HCT116 (cell line): ENCODE data around the gene C22orf39. TPM values are rescaled to one million over a fixed set of nuclear protein-coding genes. Genes with fewer than 3 reads are reported as not detected.

Experiments used
- ATAC-seq: fragments of 200-7000 bp; cut with Tn5 transposase; 2 replicates; pipeline ENCODE4 v1.9.1; 2020; ENCODE audit warnings: mild to moderate bottlenecking, moderate library complexity
- BruUV-seq: library from RNA; stranded (reverse); fragments of 400-500 nt; replicated peaks from 2 replicates; lab custom pipeline; 2021; lab: Mats Ljungman, UMichigan
- CTCF ChIA-PET: fragments of 300-600 bp; sonication (Branson Sonifier 250); formaldehyde crosslinking; loops from one replicate; lab custom pipeline; 2021; ENCODE audit warnings: antibody characterized with exemption; lab: Charles Lee
- POLR2A ChIA-PET: fragments of 300-600, 350-600 bp; sonication (Branson Sonifier 250); formaldehyde crosslinking; loops from one replicate; lab custom pipeline; 2021; ENCODE audit warnings: antibody characterized with exemption; lab: Charles Lee
- RAD21 ChIA-PET, 2 experiments: fragments of 300-600 bp; sonication (Branson Sonifier 250); formaldehyde crosslinking; loops; one replicate each; lab custom pipeline; 2023; ENCODE audit warnings: low total read pairs in 2 of 2; ENCODE audit not compliant: uncharacterized antibody in 2 of 2, unreplicated experiment in 2 of 2, low non-redundant PET in 1 of 2; lab: Charles Lee
- DNase-seq: peaks from one replicate; pipeline ENCODE4 v3.0.0-alpha.2; 2010; ENCODE audit warnings: low read depth, low spot score
- H2AFZ ChIP-seq: fragments of 200-600 bp; shearing (Covaris generic), sonication (generic); 2 replicates; pipeline ENCODE4 v1.6.1; 2017; ENCODE audit warnings: low read depth, mixed run types, mixed read lengths, antibody characterized with exemption, low read length; ENCODE audit not compliant: poor library complexity, severe bottlenecking
- H3K27ac ChIP-seq: 2 replicates; pipeline ENCODE4 v1.5.1; 2012; ENCODE audit warnings: low read depth, low read length
- H3K27me3 ChIP-seq: fragments of 200-600 bp; sonication (generic); 2 replicates; pipeline ENCODE4 v1.6.1; 2016; ENCODE audit warnings: mixed run types, low read length, mixed read lengths; ENCODE audit not compliant: insufficient read depth
- H3K36me3 ChIP-seq, 2 experiments: fragments of 200-500 bp in 1 of 2; fragments of 200-600 bp in 1 of 2; sonication (Bioruptor generic) in 1 of 2; sonication (generic) in 1 of 2; 2 replicates each; pipeline versions ENCODE4 v1.5.1 to v1.6.1; 2014 to 2016; ENCODE audit warnings: low read length in 2 of 2, inconsistent platforms in 1 of 2, mixed read lengths in 1 of 2, mixed run types in 1 of 2; ENCODE audit not compliant: insufficient read depth in 2 of 2, control insufficient read depth in 1 of 2
- H3K4me1 ChIP-seq, 2 experiments: fragments of 200-600 bp in 1 of 2; sonication (generic) in 1 of 2; 2 replicates each; pipeline versions ENCODE4 v1.5.1 to v1.6.1; 2012 to 2017; ENCODE audit warnings: low read length in 2 of 2, inconsistent platforms in 1 of 2, mild to moderate bottlenecking in 1 of 2, mixed read lengths in 1 of 2, mixed run types in 1 of 2, moderate library complexity in 1 of 2; ENCODE audit not compliant: insufficient read depth in 2 of 2, control insufficient read depth in 1 of 2
- H3K4me2 ChIP-seq: fragments of 200-600 bp; sonication (generic); 2 replicates; pipeline ENCODE4 v1.6.1; 2017; ENCODE audit warnings: mixed run types, low read length, mixed read lengths
- H3K4me3 ChIP-seq, 2 experiments: fragments of 200-600 bp in 1 of 2; sonication (generic) in 1 of 2; replicated peaks in 1 of 2; 2 replicates each; pipeline ENCODE4 v1.5.1; 2011 to 2016; ENCODE audit warnings: low read length in 2 of 2, control low read depth in 1 of 2, low read depth in 1 of 2, mild to moderate bottlenecking in 1 of 2, mixed read lengths in 1 of 2, mixed run types in 1 of 2
- H3K79me2 ChIP-seq: fragments of 200-600 bp; sonication (generic); 2 replicates; pipeline ENCODE4 v1.6.1; 2017; ENCODE audit warnings: mild to moderate bottlenecking, mixed run types, low read length, moderate library complexity, mixed read lengths; ENCODE audit not compliant: insufficient read depth
- H3K9ac ChIP-seq: fragments of 200-600 bp; sonication (generic); 2 replicates; pipeline ENCODE4 v1.6.1; 2016; ENCODE audit warnings: low read length, mixed read lengths
- H3K9me2 ChIP-seq: fragments of 200-600 bp; sonication (generic), shearing (Covaris generic); 2 replicates; pipeline ENCODE4 v1.6.1; 2017; ENCODE audit warnings: mixed run types, mild to moderate bottlenecking, moderate library complexity; ENCODE audit not compliant: insufficient read depth
- H3K9me3 ChIP-seq, 2 experiments: fragments of 200-500 bp in 1 of 2; fragments of 200-600 bp in 1 of 2; sonication (Bioruptor generic) in 1 of 2; sonication (generic) in 1 of 2; 2 replicates each; pipeline ENCODE4 v1.6.1; 2014 to 2017; ENCODE audit warnings: low read length in 2 of 2, mixed read lengths in 2 of 2, inconsistent platforms in 1 of 2, low read depth in 1 of 2, mild to moderate bottlenecking in 1 of 2, mixed run types in 1 of 2, moderate library complexity in 1 of 2; ENCODE audit not compliant: control insufficient read depth in 1 of 2, insufficient read depth in 1 of 2
- H4K20me1 ChIP-seq: fragments of 200-600 bp; sonication (generic), shearing (Covaris generic); 2 replicates; pipeline ENCODE4 v1.6.1; 2017; ENCODE audit warnings: mixed run types, mild to moderate bottlenecking, moderate library complexity; ENCODE audit not compliant: insufficient read depth
- CEBPB ChIP-seq: IDR thresholded peaks from 2 replicates; pipeline ENCODE4 v1.6.1; 2012; ENCODE audit warnings: low read depth
- EZH2 ChIP-seq: fragments of 200-600 bp; sonication (generic); IDR thresholded peaks from 2 replicates; pipeline ENCODE4 v1.6.1; 2017; ENCODE audit warnings: antibody characterized with exemption, mixed run types
- MAX ChIP-seq: IDR thresholded peaks from 2 replicates; pipeline ENCODE4 v1.6.1; 2012
- POLR2A ChIP-seq: IDR thresholded peaks from 2 replicates; pipeline ENCODE4 v1.7.0; 2011; ENCODE audit warnings: borderline replicate concordance; ENCODE audit not compliant: insufficient read depth, insufficient read length; ENCODE audit errors: extremely low read depth
- POLR2AphosphoS5 ChIP-seq: IDR thresholded peaks from 2 replicates; pipeline ENCODE4 v1.6.1; 2011; ENCODE audit warnings: mild to moderate bottlenecking, low read depth, low read length, moderate library complexity
- RAD21 ChIP-seq: IDR thresholded peaks from 2 replicates; pipeline ENCODE4 v1.6.1; 2012; ENCODE audit warnings: low read depth, mild to moderate bottlenecking
- REST ChIP-seq: IDR thresholded peaks from 2 replicates; pipeline ENCODE4 v1.6.1; 2012; ENCODE audit warnings: low read depth
- ZBTB33 ChIP-seq: IDR thresholded peaks from 2 replicates; pipeline ENCODE4 v1.6.1; 2011; ENCODE audit warnings: mild to moderate bottlenecking, low read length, moderate library complexity; ENCODE audit not compliant: insufficient replicate concordance; ENCODE audit errors: extremely low read depth
- intact Hi-C: fragments of 100-400 bp; cut with micrococcal nuclease; formaldehyde crosslinking; loops from 2 replicates; pipeline ENCODE4 v1.10.0; 2022
- total RNA-seq: library from RNA; stranded (reverse); gene quantifications from one replicate; pipeline ENCODE4 v1.2.1, GENCODE V29; 2021; ENCODE audit not compliant: unreplicated experiment

C22orf39 gene
- total RNA-seq, 1 experiment from 2014 or later, result 17.7 TPM

GRCh38 chr22:19396561-19396933, 51.0 kb downstream of the C22orf39 start:
- no peak overlapping the region for H3K9ac ChIP-seq
- H3K27ac ChIP-seq, result no peak overlapping the region
- no peaks in the 10 kb centered on the region for H3K4me1 ChIP-seq
- H3K36me3 ChIP-seq, result peaks cover 16 to 34% of the 10 kb centered on the region in 2 experiments; a peak in 3 of 4 replicates
- DNase-seq (no peak), ATAC-seq (no peak)
- no TSS peak for BruUV-seq
- RAD21 ChIA-PET, result no interaction called here
- no peak overlapping the region for H3K4me2 ChIP-seq
- no peaks in the 10 kb centered on the region for H3K9me2 ChIP-seq
- TF ChIP-seq ZBTB33 (no peak), CEBPB (no peak), REST (no peak), EZH2 (no peak), POLR2A (no peak), POLR2AphosphoS5 (no peak), RAD21 (no peak), MAX (no peak)
- H3K9me3 ChIP-seq, result no peaks in the 10 kb centered on the region
- no peaks in the 10 kb centered on the region for H3K79me2 ChIP-seq
- POLR2A ChIA-PET, result no interaction called here
- CTCF ChIA-PET, result no interaction called here
- H4K20me1 ChIP-seq, result no peaks in the 10 kb centered on the region
- no peak overlapping the region for H3K4me3 ChIP-seq
- intact Hi-C loops, result no loop called here
- no peak overlapping the region for H2AFZ ChIP-seq
- H3K27me3 ChIP-seq, result no peaks in the 10 kb centered on the region
